GOT3 (cell line): ENCODE data around the gene TRAPPC3.
A peak's percentile ranks its signal among the peaks of the same experiment; 100 is the strongest.

Experiments
- DNase-seq: peaks from one replicate; lab custom pipeline; 2025; ENCODE audit warnings: mixed read lengths; lab: John Stamatoyannopoulos, UW

Gene TRAPPC3

GRCh38 chr1:36099681-36100341 lies 49.5 kb downstream of the TRAPPC3 start:
- peak; percentile 26 for DNase-seq

DNA sequence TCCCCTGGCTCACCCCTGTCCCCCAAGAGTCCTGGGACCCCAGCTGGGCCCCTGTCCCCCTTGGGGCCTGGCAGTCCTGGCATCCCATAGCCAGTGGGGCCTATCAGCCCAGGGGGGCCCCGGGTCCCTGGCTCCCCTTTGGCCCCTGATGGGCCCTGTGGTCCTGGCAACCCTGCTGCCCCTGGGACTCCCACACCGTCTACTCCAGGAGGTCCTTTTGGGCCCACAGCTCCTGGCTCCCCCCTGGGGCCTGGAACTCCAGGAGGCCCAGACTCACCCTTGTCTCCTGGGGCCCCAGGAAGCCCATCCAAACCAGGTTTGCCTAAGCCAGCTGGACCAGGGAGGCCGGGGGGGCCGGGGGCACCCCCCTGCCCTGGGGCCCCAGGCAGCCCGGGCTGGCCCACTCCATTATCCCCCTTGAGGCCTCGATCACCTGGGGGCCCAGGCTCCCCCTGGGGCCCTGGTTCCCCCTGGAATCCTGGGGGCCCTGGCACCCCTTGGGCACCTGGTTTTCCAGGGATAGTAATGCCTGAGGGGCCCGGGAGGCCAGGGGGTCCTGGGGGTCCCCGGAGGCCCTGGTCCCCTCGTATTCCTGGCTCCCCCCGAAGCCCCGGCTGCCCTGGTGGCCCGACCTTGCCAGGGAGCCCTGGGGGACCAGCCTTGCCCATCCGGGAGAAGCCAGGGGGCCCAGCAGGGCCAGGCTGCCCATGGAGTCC lies 50.5 kb downstream of the TRAPPC3 start:
- no peak for DNase-seq

DNA sequence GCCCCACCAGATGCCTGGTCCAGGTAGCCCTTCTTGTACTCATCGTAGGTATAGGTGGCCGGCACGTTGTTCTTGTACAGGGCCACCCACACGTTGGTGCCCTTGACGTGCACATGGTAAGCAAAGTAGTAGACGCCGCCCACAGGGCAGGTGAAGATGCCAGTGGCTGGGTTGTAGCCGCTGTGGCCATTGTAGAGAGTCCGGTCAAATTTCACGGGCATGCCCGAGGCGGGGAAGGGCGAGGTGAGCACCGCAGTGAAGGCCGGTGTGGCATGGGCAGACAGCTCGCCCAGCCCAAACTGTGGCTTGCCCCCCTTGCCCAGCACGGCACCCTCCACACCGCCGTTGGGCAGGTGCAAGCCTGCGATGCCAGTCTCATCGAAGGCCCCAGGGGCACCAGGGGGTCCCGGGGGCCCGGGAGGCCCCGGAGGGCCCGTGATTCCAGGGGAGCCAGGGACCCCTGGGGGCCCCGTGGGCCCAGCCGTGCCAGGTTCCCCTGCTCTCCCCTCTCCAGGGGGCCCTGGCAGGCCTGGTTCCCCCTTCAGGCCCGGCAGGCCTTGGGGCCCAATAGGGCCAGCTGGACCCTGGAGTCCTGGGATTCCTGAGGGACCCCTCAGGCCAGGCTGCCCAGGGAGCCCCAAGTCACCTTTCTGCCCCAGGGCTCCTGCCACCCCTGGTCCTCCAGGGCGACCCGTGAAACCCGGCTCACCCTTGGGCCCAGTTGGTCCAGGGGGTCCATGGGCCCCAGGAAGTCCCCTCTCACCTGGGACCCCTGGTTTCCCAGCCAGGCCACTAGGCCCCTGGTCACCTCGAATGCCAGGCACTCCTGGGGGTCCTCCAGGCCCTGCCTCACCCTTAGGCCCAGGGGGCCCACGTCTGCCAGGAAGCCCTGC lies 51.3 kb downstream of the TRAPPC3 start:
- no peak for DNase-seq

DNA sequence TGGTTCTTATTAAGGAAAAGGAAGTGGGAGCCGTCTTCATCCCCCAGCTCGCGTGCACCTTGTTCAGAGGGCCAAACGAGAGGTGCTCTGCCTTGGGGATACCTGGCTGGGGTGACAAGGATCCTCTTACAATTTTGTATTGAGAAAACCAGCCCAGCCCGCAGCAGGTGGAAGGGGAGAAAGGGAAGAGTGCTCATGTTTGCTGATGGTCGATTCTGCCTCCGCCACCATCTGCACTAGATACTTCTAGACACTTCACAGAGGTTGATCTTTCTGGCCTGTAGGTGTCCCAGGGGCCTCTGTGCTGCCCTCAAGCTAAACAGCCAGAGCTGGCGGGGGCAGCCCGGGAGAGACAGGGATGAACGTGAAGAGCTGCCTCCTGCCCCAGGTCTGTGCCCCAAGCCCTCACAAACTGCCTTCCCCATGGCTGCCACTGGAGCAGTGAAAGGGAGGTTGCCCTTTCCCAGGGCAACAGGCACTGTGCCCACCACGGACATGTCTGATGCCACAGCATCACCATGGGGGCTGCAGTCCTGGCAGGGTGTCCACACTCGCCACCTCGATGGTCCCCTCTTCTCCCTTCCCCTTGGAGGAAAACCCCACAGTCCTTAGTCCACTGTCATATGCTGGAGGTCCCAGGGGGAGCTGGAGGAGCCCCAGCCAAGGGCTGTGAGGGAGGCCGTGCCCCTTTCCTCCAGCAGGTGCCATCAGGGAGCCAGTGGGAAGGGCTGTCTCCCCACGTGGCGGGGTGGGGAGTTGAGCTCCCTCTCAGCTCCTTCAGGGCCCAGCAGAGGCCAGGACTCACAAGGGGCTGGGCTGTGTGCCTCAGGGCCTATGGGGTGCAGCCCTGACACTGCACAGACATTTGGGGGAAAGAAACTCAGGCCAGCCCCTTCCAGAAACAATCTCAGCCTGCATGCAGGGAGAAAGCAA lies 52.5 kb downstream of the TRAPPC3 start:
- DNase-seq = no peak

DNA sequence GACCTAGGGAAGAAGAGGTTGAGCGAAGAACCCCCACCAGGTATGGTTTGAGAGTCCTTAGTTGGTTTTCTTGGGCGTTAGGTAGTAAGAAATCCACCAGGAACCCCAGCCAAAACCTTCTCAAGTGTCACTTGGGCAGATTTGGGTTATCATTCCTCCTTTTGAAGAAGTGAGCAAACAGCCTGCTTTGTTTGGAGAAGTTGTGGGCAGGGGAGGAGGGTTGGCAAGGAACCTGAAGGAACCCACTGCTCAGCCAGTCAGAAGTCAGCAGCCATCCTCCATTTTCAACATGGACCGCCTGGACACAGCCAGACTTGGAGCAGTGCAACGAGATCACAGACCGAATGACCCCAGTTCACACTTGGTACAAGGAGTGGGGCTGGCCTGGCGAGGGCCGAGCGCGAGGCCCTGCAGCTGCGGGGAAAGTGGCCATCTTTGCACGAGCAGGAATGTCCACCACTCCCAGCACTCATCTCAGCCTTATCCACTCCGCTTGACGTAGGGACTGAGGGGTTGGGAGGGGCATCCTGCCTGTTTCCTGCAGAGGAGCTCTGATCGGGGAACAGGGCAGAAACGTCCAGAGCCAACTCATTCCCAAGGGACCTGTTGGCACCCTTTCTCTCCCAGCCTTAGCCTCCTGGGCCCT lies 53.4 kb downstream of the TRAPPC3 start:
- no peak for DNase-seq

- DNase-seq = no peak
These were observed 54.6 kb downstream of the TRAPPC3 start for GRCh38 chr1:36094621-36095061.

GRCh38 chr1:36093929-36094328 lies 55.4 kb downstream of the TRAPPC3 start:
- DNase-seq = no peak

- DNase-seq = no peak
These were observed 56.1 kb downstream of the TRAPPC3 start for GRCh38 chr1:36093226-36093625.

- no peak for DNase-seq
These were observed 56.5 kb downstream of the TRAPPC3 start for GRCh38 chr1:36092798-36093185.

DNA sequence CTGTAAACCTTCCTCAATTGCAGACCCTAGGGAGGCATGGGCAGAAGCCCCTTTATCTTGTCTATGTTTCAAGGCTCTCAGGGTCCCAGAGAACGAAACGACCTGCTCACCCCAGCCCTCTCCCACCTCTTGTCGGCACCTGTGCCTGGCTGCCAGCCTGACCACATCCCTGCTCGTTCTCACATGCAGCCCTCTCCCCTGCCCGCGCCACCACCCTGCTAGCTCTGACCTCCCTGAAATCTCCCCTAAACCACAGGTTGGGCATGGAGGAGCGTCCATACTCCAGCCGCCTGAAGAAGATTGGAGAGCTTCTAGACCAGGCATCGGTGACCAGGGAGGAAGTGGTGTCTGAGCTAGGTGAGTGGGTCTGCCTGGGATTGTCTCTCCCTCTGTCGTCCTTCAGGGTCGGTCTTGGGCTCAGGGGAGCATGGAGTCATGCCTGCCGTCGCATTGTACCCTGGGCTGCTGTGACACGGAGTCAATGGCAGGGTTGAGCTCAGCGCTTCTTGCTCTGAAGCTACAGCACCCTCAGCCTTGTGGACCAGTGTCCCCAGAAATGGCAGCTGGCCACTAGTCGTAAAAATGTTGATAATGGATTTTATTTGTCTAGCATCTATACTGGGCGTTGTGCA lies 57.0 kb downstream of the TRAPPC3 start:
- DNase-seq = no peak

DNA sequence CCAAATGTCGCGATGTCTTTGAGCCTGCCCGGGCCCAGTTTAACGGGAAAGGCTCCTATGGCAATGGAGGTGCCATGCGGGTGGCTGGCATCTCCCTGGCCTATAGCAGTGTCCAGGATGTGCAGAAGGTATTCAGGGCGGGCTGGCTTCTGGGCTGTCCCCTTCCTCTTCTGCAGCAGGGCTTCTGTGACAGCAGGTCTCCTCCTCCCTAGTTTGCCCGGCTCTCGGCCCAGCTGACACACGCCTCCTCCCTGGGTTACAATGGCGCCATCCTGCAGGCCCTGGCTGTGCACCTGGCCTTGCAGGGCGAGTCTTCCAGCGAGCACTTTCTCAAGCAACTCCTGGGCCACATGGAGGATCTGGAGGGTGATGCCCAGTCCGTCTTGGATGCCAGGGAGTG lies 57.6 kb downstream of the TRAPPC3 start:
- no peak for DNase-seq

DNA sequence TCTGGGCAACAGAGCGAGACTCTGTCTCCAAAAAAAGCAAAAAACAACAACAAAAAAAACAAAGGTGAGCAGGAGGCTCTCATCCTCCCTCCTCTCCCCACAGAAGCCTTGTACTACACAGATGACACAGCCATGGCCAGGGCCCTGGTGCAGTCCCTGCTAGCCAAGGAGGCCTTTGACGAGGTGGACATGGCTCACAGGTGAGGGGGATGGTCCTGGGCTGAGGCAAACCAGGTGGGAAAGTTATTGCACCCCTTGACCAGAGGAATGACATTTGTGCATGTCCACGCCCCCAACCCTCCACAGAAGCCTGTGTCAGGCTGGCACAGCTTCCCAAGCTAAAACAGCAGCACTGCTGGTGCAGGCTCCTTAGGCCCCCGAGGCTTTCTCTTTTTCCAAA lies 58.1 kb downstream of the TRAPPC3 start:
- DNase-seq = no peak

- no peak for DNase-seq
These were observed 59.7 kb downstream of the TRAPPC3 start for GRCh38 chr1:36089393-36090121.

GRCh38 chr1:36088577-36089392 lies 60.5 kb downstream of the TRAPPC3 start, which contains the start of gene ADPRS:
ADPRS (plus strand) TSS chr1:36088892; CDS start chr1:36088905, 13 bp downstream.
- peak; percentile 69 for DNase-seq

DNA sequence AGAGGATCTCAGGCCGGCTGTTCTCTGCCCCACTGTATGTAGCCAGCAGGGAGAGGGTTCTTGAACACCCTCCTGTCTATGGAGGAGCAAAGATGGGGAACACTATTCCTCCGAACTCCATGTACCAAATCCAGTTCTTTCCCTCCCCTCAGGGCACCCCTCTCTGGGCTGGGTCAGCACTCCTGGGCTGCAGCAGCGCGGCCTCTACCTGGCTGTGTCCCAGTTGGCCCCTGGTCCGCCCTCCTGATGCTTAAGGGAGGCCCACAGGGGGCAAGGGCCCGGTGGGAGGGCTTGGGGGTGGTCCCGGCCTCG lies 61.1 kb downstream of the TRAPPC3 start:
- no peak for DNase-seq

DNA sequence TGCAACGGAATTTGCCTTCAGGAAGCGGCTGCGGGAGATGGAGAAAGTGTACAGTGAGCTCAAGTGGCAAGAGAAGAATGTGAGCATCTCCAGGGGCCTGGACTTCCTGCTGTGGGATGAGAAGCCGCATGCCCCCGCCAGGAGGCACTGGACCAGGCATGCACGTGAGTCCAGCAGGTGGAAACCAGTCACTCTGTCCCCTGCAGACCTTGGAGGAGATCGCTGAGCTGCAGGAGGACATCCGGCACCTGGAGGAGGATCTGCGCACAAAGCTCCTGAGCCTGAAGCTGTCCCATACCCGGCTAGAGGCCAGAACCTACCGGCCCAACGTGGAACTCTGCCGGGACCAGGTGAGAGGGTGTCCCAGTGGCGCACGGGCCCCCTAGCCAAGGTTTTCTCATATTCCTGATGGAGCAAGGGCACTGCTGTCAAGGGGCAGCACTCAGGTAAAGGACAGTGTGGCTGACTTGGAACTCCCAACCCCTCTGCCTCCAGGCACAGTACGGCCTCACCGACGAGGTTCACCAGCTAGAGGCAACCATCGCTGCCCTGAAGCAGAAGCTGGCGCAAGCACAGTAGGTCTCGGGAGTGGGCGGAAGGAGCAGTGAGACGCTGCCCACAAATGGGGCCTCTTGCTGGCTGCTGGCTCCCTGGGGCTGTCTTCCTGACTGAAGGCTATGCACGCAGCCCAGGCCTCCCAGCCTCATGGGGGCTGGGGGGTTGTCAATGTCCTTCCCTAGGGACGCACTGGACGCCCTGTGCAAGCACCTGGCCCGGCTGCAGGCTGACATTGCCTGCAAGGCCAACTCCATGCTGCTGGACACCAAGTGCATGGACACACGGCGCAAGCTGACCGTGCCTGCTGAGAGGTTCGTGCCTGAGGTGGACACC lies 61.8 kb downstream of the TRAPPC3 start:
- no peak for DNase-seq
